ENCODE data around the gene SLC45A2.

Gene SLC45A2

DNA sequence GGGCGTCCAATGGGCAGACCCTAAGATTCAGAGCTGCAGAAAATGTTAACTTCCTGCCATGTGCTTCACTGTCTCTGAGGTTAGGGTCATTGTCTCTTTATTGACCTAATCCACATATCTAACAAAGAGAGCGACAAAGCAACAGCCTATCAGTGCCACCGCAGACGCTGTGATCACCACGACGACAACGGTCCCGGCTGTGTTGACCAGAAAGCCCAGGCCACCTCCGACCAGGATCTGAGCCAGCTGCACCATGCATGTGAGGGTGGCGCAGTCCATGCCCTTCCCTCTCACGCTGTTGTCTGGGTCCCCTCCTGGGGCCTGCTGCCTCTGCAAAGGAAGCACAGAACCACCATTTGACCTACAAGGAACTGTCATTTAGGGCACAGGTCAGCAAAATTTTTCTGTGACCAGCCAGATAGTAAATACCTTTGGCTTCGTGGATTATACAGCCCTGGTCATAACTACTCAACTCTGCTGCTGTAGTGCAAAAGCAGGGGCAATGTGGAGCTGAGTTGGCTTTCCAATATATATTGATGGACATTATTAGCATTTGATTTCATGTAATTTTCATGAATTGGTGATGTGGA lies 39.9 kb downstream of the SLC45A2 start:
- TF ChIP-seq, protein P1, sequence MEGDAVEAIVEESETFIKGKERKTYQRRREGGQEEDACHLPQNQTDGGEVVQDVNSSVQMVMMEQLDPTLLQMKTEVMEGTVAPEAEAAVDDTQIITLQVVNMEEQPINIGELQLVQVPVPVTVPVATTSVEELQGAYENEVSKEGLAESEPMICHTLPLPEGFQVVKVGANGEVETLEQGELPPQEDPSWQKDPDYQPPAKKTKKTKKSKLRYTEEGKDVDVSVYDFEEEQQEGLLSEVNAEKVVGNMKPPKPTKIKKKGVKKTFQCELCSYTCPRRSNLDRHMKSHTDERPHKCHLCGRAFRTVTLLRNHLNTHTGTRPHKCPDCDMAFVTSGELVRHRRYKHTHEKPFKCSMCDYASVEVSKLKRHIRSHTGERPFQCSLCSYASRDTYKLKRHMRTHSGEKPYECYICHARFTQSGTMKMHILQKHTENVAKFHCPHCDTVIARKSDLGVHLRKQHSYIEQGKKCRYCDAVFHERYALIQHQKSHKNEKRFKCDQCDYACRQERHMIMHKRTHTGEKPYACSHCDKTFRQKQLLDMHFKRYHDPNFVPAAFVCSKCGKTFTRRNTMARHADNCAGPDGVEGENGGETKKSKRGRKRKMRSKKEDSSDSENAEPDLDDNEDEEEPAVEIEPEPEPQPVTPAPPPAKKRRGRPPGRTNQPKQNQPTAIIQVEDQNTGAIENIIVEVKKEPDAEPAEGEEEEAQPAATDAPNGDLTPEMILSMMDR (IDR thresholded peaks at IDR 0.05; ENCODE audit: borderline replicate concordance, extremely low read depth, low read length, poor library complexity, severe bottlenecking) = no peak
- no peak for TF ChIP-seq EZH2 (IDR thresholded peaks at IDR 0.05; ENCODE audit: borderline replicate concordance, low read depth, low read length, severe bottlenecking)
- no peaks in the 10 kb centered on the region for H3K79me2 ChIP-seq (ENCODE audit: insufficient read depth, low read length)
- H4K20me1 ChIP-seq (ENCODE audit: insufficient read depth, low read length) = no peaks in the 10 kb centered on the region
- peaks cover 2% of the 10 kb centered on the region for H3K27me3 ChIP-seq (ENCODE audit: insufficient read depth, low read length, poor library complexity)
- no peak for DNase-seq
- H3K27ac ChIP-seq (ENCODE audit: low read length) = no peak overlapping the region
- H3K9ac ChIP-seq (ENCODE audit: low read depth, low read length) = no peak overlapping the region
- H3K9me3 ChIP-seq (ENCODE audit: insufficient read depth, low read length, severe bottlenecking) = no peaks in the 10 kb centered on the region
- no peak for ATAC-seq (ENCODE audit: insufficient read depth, low read depth)
- no peak overlapping the region for H2AFZ ChIP-seq (ENCODE audit: low read depth, low read length)
- H3K4me2 ChIP-seq (ENCODE audit: insufficient read depth, low read length) = no peak overlapping the region
- H3K4me1 ChIP-seq (ENCODE audit: insufficient read depth, low read length) = no peaks in the 10 kb centered on the region
- H3K36me3 ChIP-seq (ENCODE audit: insufficient read depth, low read length) = no peaks in the 10 kb centered on the region
- no peak overlapping the region for H3K4me3 ChIP-seq (ENCODE audit: low read depth in 1 of 2, low read length in 2 of 2)

GRCh38 chr5:33941090-33941489 lies 43.4 kb downstream of the SLC45A2 start:
- Histone ChIP-seq H3K36me3 (ENCODE audit: insufficient read depth, low read length) (no peaks in the 10 kb centered on the region), H3K27me3 (ENCODE audit: insufficient read depth, low read length, poor library complexity) (no peaks in the 10 kb centered on the region), H3K9me3 (ENCODE audit: insufficient read depth, low read length, severe bottlenecking) (no peaks in the 10 kb centered on the region), H3K79me2 (ENCODE audit: insufficient read depth, low read length) (no peaks in the 10 kb centered on the region), H3K9ac (ENCODE audit: low read depth, low read length) (no peak overlapping the region), H3K4me1 (ENCODE audit: insufficient read depth, low read length) (no peaks in the 10 kb centered on the region), H3K4me2 (ENCODE audit: insufficient read depth, low read length) (no peak overlapping the region), H4K20me1 (ENCODE audit: insufficient read depth, low read length) (no peaks in the 10 kb centered on the region), H2AFZ (ENCODE audit: low read depth, low read length) (no peak overlapping the region), H3K27ac (ENCODE audit: low read length) (no peak overlapping the region), H3K4me3 (ENCODE audit: low read depth in 1 of 2, low read length in 2 of 2) (no peak overlapping the region)
- no peak for ATAC-seq (ENCODE audit: insufficient read depth, low read depth)
- TF ChIP-seq, protein P1 (IDR thresholded peaks at IDR 0.05; ENCODE audit: borderline replicate concordance, extremely low read depth, low read length, poor library complexity, severe bottlenecking) = no peak
- TF ChIP-seq EZH2 (IDR thresholded peaks at IDR 0.05; ENCODE audit: borderline replicate concordance, low read depth, low read length, severe bottlenecking) = no peak
- DNase-seq = no peak

DNA sequence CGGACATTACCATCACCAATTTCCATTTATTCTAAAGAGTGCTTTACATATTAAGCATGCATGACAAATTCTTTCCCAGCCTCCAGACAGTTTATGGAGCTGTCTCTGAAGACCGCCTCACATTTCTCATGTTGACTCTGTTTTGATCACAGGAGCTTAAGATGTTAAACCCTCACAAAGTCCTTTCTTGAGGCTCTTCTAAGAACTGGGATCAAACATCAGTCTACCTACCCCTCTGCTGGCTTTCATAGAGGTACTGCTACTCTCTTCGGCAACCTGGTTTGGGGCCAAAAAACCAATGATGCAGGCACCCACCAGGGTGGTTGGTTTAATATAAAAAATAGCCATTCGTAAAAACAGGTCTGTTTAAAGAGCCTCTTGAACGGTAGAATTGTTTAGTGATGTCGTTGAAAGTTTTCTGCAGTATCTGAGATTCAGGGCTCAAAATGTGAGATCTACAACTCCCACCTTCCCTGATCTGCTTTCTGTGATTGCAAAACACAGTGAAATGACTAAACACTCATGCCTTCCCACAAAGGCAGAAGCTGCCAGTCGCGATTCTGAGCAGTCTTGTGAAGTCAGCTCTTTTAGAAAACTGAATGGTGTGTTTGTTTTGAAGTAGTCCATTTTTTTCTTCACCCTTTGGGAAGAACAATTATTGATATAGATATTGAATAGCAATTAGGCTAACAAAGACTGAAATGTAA lies 44.8 kb downstream of the SLC45A2 start:
- no peaks in the 10 kb centered on the region for H4K20me1 ChIP-seq (ENCODE audit: insufficient read depth, low read length)
- H3K4me2 ChIP-seq (ENCODE audit: insufficient read depth, low read length) = no peak overlapping the region
- no peak overlapping the region for H3K27ac ChIP-seq (ENCODE audit: low read length)
- H3K4me3 ChIP-seq (ENCODE audit: low read depth in 1 of 2, low read length in 2 of 2) = no peak overlapping the region
- TF ChIP-seq, protein P1 (IDR thresholded peaks at IDR 0.05; ENCODE audit: borderline replicate concordance, extremely low read depth, low read length, poor library complexity, severe bottlenecking) = no peak
- no peak for TF ChIP-seq EZH2 (IDR thresholded peaks at IDR 0.05; ENCODE audit: borderline replicate concordance, low read depth, low read length, severe bottlenecking)
- ATAC-seq (ENCODE audit: insufficient read depth, low read depth) (no peak), DNase-seq (no peak)
- H3K9me3 ChIP-seq (ENCODE audit: insufficient read depth, low read length, severe bottlenecking) = no peaks in the 10 kb centered on the region
- H3K27me3 ChIP-seq (ENCODE audit: insufficient read depth, low read length, poor library complexity) = no peaks in the 10 kb centered on the region
- no peaks in the 10 kb centered on the region for H3K4me1 ChIP-seq (ENCODE audit: insufficient read depth, low read length)
- no peak overlapping the region for H3K9ac ChIP-seq (ENCODE audit: low read depth, low read length)
- no peaks in the 10 kb centered on the region for H3K36me3 ChIP-seq (ENCODE audit: insufficient read depth, low read length)
- H3K79me2 ChIP-seq (ENCODE audit: insufficient read depth, low read length) = no peaks in the 10 kb centered on the region
- H2AFZ ChIP-seq (ENCODE audit: low read depth, low read length) = no peak overlapping the region

Data from DND-41 (cell line).